ENCODE results near the gene DPY19L1.
"Not testable (repeated sequence)": the region's sequence is repeated elsewhere in the genome, so short reads cannot be mapped to it uniquely, and the experiment has no call there.

Gene DPY19L1

GRCh38 chr7:34900891-34901513 is 136.3 kb downstream of the DPY19L1 start:
- Histone ChIP-seq H3K4me3 (ENCODE audit: low read length) (no peak overlapping the region), H3K27me3 (ENCODE audit: control insufficient read depth, insufficient read depth, low read length) (no peaks in the 10 kb centered on the region), H3K4me1 (ENCODE audit: control insufficient read depth, insufficient read depth, low read length) (no peaks in the 10 kb centered on the region), H3K9ac (ENCODE audit: low read length) (no peak overlapping the region), H3K36me3 (ENCODE audit: control insufficient read depth, insufficient read depth, low read length) (no peaks in the 10 kb centered on the region), H3K9me3 (ENCODE audit: control insufficient read depth, low read length) (no peaks in the 10 kb centered on the region)

DNA sequence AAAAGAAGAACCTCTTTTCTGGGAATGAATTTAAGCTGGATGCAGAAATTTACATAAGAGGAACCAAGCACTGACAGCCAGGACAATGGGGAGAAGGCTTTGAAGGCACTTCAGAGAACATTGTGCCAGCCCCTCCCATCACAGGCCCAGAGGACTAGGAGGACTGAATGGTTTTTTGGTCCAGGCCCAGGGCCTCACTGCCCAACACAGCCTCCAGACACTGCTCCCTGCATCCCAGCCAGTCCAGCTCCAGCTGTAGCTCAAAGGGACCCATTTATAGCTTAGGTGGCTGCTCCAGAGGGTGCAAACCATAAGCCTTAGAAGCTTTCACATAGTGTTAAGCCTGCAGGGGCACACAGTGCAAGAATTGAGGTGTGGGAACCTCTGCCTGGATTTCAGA is 142.1 kb downstream of the DPY19L1 start:
- Histone ChIP-seq H3K4me1 (ENCODE audit: control insufficient read depth, insufficient read depth, low read length) (no peaks in the 10 kb centered on the region), H3K9me3 (ENCODE audit: control insufficient read depth, low read length) (peaks cover 3% of the 10 kb centered on the region), H3K4me3 (ENCODE audit: low read length) (no peak overlapping the region), H3K36me3 (ENCODE audit: control insufficient read depth, insufficient read depth, low read length) (no peaks in the 10 kb centered on the region), H3K9ac (ENCODE audit: low read length) (no peak overlapping the region), H3K27me3 (ENCODE audit: control insufficient read depth, insufficient read depth, low read length) (no peaks in the 10 kb centered on the region)

GRCh38 chr7:34889951-34890350 is 147.3 kb downstream of the DPY19L1 start:
- Histone ChIP-seq H3K36me3 (ENCODE audit: control insufficient read depth, insufficient read depth, low read length) (no peaks in the 10 kb centered on the region), H3K4me1 (ENCODE audit: control insufficient read depth, insufficient read depth, low read length) (no peaks in the 10 kb centered on the region), H3K9ac (ENCODE audit: low read length) (no peak overlapping the region), H3K4me3 (ENCODE audit: low read length) (no peak overlapping the region), H3K27me3 (ENCODE audit: control insufficient read depth, insufficient read depth, low read length) (no peaks in the 10 kb centered on the region), H3K9me3 (ENCODE audit: control insufficient read depth, low read length) (no peaks in the 10 kb centered on the region)

- no peaks in the 10 kb centered on the region for H3K36me3 ChIP-seq (ENCODE audit: control insufficient read depth, insufficient read depth, low read length)
- H3K4me3 ChIP-seq (ENCODE audit: low read length): no peak overlapping the region
- H3K4me1 ChIP-seq (ENCODE audit: control insufficient read depth, insufficient read depth, low read length): no peaks in the 10 kb centered on the region
- H3K27me3 ChIP-seq (ENCODE audit: control insufficient read depth, insufficient read depth, low read length): no peaks in the 10 kb centered on the region
- H3K9ac ChIP-seq (ENCODE audit: low read length): no peak overlapping the region
- no peaks in the 10 kb centered on the region for H3K9me3 ChIP-seq (ENCODE audit: control insufficient read depth, low read length)
These were observed 150.4 kb downstream of the DPY19L1 start for GRCh38 chr7:34886856-34887255.

GRCh38 chr7:34883855-34884254 is 153.4 kb downstream of the DPY19L1 start:
- not testable (repeated sequence) for H3K9me3 ChIP-seq (ENCODE audit: control insufficient read depth, low read length); H3K4me3 ChIP-seq (ENCODE audit: low read length); H3K9ac ChIP-seq (ENCODE audit: low read length); H3K4me1 ChIP-seq (ENCODE audit: control insufficient read depth, insufficient read depth, low read length); H3K36me3 ChIP-seq (ENCODE audit: control insufficient read depth, insufficient read depth, low read length); H3K27me3 ChIP-seq (ENCODE audit: control insufficient read depth, insufficient read depth, low read length)

GRCh38 chr7:34879871-34880270 is 157.4 kb downstream of the DPY19L1 start:
- Histone ChIP-seq H3K4me3 (ENCODE audit: low read length) (no peak overlapping the region), H3K36me3 (ENCODE audit: control insufficient read depth, insufficient read depth, low read length) (no peaks in the 10 kb centered on the region), H3K9me3 (ENCODE audit: control insufficient read depth, low read length) (no peaks in the 10 kb centered on the region), H3K9ac (ENCODE audit: low read length) (no peak overlapping the region), H3K27me3 (ENCODE audit: control insufficient read depth, insufficient read depth, low read length) (no peaks in the 10 kb centered on the region), H3K4me1 (ENCODE audit: control insufficient read depth, insufficient read depth, low read length) (no peaks in the 10 kb centered on the region)

DNA sequence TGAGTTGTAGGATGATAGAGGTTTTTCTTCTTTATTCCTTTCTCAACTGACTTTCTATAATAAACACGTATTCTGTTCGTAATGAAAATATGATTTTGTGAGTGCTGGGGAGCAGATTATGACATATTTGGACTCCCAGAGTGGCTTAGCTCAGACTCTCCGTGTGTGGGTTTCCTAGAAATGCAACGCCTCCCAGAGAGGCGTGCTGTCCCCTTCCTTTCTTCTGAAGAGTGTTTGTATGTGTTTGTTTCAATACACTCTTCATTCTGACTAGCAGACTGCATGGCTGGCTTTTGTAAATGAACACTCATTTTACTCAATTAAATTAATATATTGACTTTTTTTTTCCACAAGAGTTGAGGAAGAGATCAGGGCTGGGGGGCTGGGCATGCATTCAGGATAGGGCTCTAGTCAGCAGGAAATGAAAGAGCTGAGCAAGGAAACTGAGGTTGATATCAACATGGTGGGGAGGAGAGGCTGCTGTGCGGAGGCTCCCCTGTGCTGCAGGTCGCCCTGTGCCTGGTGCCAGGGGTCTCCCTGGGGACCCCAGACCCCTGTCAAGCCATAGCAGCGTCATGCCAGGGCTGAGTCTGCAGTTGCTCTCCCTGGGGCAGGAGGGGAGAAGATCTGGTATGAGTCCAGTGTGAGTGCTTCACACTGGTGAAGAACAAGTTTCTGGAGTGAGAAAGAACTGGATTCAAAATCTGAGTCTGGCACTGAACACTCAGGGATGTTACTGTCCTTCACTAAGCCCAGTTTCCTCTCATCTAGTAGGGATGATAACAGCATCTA is 158.1 kb downstream of the DPY19L1 start:
- not testable (repeated sequence) for H3K36me3 ChIP-seq (ENCODE audit: control insufficient read depth, insufficient read depth, low read length); H3K9ac ChIP-seq (ENCODE audit: low read length); H3K27me3 ChIP-seq (ENCODE audit: control insufficient read depth, insufficient read depth, low read length); H3K9me3 ChIP-seq (ENCODE audit: control insufficient read depth, low read length); H3K4me1 ChIP-seq (ENCODE audit: control insufficient read depth, insufficient read depth, low read length); H3K4me3 ChIP-seq (ENCODE audit: low read length)

All from mucosa of stomach (tissue), 1 donor.